Effector memory CD4-positive, alpha-beta T cell (primary cell): ENCODE data around the gene INHA.

ENCODE experiments used
- DNase-seq, 3 donors: peaks; one replicate each; pipeline ENCODE4 v3.0.0-alpha.2; 2020
- H3K27ac ChIP-seq: 2 replicates; pipeline ENCODE4 v1.7.0; 2013; ENCODE audit warnings: mild to moderate bottlenecking, low read length, moderate library complexity; ENCODE audit not compliant: insufficient read depth, poor library complexity, severe bottlenecking
- H3K27me3 ChIP-seq: replicated peaks from 2 replicates; pipeline ENCODE4 v1.7.0; 2013; ENCODE audit warnings: mild to moderate bottlenecking, low read length; ENCODE audit not compliant: insufficient read depth, control insufficient read depth, poor library complexity, severe bottlenecking
- H3K36me3 ChIP-seq: 2 replicates; pipeline ENCODE4 v1.7.0; 2013; ENCODE audit warnings: mild to moderate bottlenecking, low read length, moderate library complexity; ENCODE audit not compliant: control insufficient read depth, insufficient read depth
- H3K4me1 ChIP-seq: 2 replicates; pipeline ENCODE4 v1.7.0; 2013; ENCODE audit warnings: low read length, mild to moderate bottlenecking; ENCODE audit not compliant: control insufficient read depth, insufficient read depth, poor library complexity, severe bottlenecking
- H3K4me3 ChIP-seq: 2 replicates; pipeline ENCODE4 v1.7.0; 2013; ENCODE audit warnings: low read length, low read depth, mild to moderate bottlenecking; ENCODE audit not compliant: insufficient read depth, poor library complexity, severe bottlenecking
- H3K9me3 ChIP-seq: 2 replicates; pipeline ENCODE4 v1.7.0; 2013; ENCODE audit warnings: mild to moderate bottlenecking, low read length, moderate library complexity; ENCODE audit not compliant: control insufficient read depth

The INHA gene

DNA sequence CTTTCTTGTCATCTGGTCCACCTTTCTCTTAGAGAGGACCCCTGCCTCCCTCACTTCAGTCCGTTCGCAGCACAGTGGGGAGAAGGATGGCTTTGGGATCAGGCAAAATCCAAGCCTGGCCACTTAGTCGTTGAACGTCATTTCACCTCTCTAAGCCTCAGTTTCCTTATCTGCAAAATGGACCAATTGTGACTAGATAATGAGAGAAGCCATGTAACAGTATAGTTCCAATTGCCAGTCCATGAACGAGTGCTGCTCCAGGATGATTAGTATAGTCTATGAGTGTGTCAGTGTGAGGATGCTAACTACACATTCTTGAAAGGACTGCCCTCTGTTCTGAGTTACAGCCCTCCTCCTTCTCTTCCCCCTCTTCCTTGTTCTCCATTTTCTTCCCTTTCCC lies 1.1 kb downstream of the INHA start:
- H3K27me3 ChIP-seq: peaks cover 31% of the 10 kb centered on the region
- no peaks in the 10 kb centered on the region for H3K9me3 ChIP-seq
- no peaks in the 10 kb centered on the region for H3K36me3 ChIP-seq
- no peak overlapping the region for H3K4me3 ChIP-seq
- no peaks in the 10 kb centered on the region for H3K4me1 ChIP-seq
- H3K27ac ChIP-seq: no peak overlapping the region
- no peak for DNase-seq

DNA sequence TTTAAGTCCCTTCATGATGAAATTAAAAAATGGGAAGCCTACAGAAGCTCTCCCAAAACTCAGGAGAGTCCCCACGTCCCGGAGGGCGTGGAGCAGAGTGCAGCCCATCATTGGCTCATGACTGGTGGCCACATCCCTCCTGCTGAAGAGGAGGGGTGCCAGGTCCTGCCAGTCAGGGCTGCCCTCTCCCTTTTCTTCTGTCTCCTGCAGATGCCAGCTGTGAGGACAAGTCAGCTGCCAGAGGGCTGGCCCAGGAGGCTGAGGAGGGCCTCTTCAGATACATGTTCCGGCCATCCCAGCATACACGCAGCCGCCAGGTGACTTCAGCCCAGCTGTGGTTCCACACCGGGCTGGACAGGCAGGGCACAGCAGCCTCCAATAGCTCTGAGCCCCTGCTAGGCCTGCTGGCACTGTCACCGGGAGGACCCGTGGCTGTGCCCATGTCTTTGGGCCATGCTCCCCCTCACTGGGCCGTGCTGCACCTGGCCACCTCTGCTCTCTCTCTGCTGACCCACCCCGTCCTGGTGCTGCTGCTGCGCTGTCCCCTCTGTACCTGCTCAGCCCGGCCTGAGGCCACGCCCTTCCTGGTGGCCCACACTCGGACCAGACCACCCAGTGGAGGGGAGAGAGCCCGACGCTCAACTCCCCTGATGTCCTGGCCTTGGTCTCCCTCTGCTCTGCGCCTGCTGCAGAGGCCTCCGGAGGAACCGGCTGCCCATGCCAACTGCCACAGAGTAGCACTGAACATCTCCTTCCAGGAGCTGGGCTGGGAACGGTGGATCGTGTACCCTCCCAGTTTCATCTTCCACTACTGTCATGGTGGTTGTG lies 2.6 kb downstream of the INHA start:
- no peak for DNase-seq
- Histone ChIP-seq H3K36me3 (no peaks in the 10 kb centered on the region), H3K4me1 (no peaks in the 10 kb centered on the region), H3K27me3 (peaks cover 27% of the 10 kb centered on the region), H3K27ac (no peak overlapping the region), H3K4me3 (no peak overlapping the region), H3K9me3 (no peaks in the 10 kb centered on the region)

DNA sequence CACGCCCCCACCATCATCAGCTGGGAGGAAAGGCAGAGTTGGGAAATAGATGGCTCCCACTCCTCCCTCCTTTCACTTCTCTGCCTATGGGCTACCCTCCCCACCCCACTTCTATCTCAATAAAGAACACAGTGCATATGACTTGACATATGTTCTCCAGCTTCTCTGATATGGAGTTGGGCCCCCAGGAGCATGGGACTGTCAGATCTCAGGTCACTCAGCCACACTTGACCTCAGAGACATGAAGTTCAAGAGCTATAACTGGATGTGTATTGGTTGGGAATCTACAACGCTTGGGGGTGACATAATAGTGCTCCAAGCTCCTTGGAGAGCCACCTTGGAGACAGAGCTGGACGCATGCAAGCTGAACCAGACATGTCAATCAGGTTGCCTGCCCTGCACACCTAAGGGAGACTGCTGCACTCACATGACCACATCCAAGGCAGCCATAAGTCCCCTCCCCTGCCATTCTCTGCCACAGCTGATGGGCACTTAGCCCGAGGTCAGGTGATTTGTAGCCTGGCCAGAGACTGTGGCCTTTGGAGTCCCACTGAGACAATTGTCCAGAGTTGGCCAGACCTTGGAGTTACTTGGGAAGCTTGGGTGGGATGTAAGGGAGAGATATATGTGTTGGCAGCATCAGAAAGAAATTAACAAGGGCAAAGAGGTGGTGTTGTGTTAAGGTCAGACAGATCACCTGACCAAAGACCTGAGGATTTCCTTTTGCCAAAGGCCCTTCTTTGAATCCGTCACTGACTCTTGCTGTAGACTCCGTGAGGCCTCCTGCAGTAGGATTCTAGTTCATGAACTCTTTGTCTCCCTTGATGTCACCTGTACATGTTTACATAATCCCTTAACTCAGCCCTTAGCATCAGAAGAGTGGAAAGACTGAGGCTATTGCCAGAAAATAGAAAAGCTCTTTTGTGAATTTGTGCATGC lies 3.7 kb downstream of the INHA start:
- no peaks in the 10 kb centered on the region for H3K9me3 ChIP-seq
- no peaks in the 10 kb centered on the region for H3K36me3 ChIP-seq
- no peak overlapping the region for H3K27ac ChIP-seq
- peaks cover 15% of the 10 kb centered on the region for H3K27me3 ChIP-seq
- H3K4me1 ChIP-seq: no peaks in the 10 kb centered on the region
- no peak overlapping the region for H3K4me3 ChIP-seq
- no peak for DNase-seq

DNA sequence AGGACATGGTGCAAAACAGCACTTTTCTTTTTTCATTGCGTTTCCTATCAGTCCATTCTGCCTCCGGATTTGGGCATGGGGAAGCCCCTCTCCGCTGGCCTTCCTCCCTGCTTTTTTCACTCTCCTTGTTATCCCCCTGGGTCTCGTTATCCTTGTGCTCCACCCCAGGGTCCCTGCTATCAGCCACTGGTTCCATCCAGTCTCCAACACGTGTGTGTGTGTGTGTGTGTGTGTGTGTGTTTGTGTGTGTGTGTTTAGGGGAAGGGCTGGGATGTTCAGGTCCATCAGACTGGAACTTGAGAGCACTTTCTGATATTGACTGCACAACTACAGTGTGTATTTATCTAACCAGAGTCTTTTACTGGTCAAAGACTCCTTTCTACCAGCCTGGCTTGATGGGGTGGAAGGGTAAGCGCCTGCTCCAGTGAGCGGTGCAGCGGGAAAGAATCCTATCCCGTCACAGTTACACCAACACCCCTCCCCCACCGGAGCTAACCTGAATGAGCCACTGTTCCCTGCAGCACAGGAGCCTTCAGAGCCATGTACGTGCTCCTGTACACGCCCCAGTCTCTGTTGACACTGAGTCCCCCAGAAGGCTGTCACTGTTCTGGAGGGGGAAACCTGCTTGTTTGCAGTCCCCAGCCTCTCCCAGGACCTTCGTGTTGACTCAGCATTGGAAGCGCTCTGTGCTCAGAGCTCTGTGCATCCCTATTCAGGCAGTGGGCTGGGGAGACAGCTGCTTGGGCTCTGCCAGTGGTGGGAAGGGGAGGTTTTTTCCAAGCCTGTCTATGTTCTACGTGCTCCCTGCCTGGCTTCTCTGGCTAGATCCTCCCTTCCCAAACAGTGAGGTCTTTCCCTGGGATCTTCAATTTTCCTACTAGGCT lies 4.6 kb downstream of the INHA start:
- peaks cover 8% of the 10 kb centered on the region for H3K27me3 ChIP-seq
- H3K4me1 ChIP-seq: no peaks in the 10 kb centered on the region
- no peak for DNase-seq
- H3K9me3 ChIP-seq: no peaks in the 10 kb centered on the region
- H3K4me3 ChIP-seq: no peak overlapping the region
- no peaks in the 10 kb centered on the region for H3K36me3 ChIP-seq
- H3K27ac ChIP-seq: no peak overlapping the region

DNA sequence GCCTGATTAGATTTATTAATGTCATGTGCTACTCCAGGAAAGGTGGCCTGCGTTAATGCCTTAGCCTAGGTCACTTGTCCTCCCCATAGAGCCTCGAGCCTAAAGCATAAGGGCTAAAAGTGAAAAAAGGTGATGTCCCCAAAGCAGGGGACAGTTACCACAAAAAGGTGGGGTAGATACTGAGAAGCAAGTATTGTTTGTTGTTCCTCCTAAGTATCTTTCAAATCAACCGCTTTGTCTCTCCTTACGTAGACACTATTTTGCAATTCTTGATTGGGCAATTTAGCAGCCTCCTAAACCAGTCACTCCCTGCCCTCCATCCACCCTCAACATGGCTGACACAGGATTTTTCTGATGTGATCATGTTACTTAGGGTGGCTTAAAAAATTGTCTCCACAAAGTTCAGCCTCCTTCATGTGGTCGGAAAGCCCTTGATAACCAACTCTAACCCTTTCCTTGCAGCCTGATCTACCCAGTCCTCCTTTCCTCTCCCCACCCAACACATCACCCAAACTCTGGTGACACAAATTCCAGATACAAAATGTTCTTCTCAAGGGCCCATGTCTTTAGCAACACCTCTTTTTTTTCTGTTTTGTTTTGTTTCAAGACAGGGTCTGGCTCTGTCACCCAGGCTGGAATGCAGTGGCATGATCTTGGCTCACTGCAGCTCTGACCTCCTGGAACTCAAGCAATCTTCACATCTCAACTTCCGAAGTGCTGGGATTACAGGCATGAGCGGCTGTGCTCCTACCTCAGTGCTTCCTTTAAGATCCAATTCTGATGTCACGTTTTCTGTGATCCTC lies 6.9 kb downstream of the INHA start:
- Histone ChIP-seq H3K27me3 (no peaks in the 10 kb centered on the region), H3K27ac (no peak overlapping the region), H3K9me3 (no peaks in the 10 kb centered on the region), H3K4me1 (no peaks in the 10 kb centered on the region), H3K36me3 (no peaks in the 10 kb centered on the region), H3K4me3 (no peak overlapping the region)
- DNase-seq: no peak

DNA sequence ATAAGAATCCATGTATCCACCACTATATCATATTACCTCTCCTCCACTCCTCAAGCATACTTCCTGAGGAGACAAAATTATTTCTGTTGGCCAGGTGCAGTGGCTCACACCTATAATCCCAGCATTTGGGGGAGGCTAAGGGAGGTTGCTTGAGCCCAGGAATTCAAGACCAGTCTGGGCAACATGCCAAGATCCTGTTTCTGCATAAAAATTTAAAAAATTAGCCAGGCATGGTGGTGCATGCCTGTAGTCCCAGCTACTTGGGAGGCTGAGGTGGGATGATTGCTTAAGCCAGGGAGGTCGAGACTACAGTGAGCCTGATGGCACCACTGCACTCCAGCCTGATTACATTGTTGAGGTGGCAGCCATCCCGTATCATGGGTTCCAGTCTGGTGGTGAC lies 9.2 kb downstream of the INHA start:
- Histone ChIP-seq H3K4me1 (no peaks in the 10 kb centered on the region), H3K27me3 (no peaks in the 10 kb centered on the region), H3K9me3 (no peaks in the 10 kb centered on the region), H3K27ac (no peak overlapping the region), H3K4me3 (no peak overlapping the region), H3K36me3 (no peaks in the 10 kb centered on the region)
- DNase-seq: no peak

DNA sequence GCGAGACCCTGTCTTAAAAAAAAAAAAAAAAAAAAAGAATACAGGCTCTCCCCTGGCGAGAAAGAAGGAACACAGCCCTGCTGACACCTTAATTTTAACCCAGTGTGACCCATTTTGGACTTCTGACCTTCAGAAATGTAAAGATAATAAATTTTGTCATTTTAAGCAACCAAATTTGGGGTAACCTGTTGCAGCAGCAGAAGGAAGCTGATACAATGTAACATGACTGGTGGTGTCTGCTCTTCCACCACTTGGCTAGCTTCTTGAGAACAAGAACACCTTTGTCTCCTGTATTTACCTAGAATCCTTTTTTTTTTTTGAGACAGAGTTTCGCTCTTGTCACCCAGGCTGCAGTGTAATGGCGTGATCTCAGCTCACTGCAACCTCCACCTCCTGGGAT lies 19.0 kb downstream of the INHA start:
- H3K4me1 ChIP-seq: no peaks in the 10 kb centered on the region
- H3K36me3 ChIP-seq: no peaks in the 10 kb centered on the region
- H3K27ac ChIP-seq: no peak overlapping the region
- DNase-seq: no peak
- no peaks in the 10 kb centered on the region for H3K27me3 ChIP-seq
- no peak overlapping the region for H3K4me3 ChIP-seq
- H3K9me3 ChIP-seq: no peaks in the 10 kb centered on the region

DNA sequence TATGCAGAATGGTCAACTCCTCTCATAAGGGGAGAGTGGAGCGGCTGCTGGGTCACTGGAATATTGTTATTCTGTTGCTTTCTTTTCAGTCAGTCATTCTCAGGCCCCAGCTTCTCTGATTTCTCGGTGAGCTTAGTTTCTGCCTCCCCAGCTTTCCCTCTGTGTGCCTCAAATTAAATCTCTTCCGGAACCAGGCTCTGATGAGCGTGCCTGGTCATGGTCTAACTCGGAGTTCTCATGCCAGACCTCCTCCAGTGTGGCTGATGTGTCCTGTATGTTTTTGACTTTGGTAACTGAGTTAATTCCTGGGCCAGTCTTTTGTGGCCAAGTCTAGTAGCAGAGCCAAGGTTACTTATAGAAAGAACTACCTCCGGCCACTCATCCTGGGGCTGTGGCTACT lies 20.6 kb downstream of the INHA start:
- H3K4me3 ChIP-seq: no peak overlapping the region
- H3K27me3 ChIP-seq: no peaks in the 10 kb centered on the region

DNA sequence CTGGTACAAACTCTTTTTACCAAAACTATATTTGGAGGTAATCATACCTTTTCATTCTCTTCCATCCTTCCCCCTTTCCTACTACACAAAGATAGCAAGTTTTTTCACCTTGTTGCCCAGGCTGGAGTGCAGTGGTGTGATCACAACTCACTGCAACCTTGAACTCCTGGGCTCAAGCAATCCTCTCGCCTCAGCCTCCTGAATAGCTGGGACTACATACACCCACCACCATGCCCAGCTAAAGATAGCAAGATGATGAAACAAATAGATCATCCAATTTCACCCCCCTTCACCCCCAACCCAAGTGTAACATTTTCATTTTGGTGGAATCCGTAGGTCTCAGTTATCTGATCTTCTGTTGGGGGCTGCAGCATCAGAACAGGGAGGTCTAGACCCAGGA lies 21.0 kb downstream of the INHA start:
- H3K4me1 ChIP-seq: peaks cover 3% of the 10 kb centered on the region
- no peak for DNase-seq

More for the DNA sequence above, 20.6 kb downstream of the INHA start:
- DNase-seq: no peak
- Histone ChIP-seq H3K9me3 (no peaks in the 10 kb centered on the region), H3K27ac (no peak overlapping the region), H3K4me1 (no peaks in the 10 kb centered on the region), H3K36me3 (no peaks in the 10 kb centered on the region)

More for the DNA sequence above, 21.0 kb downstream of the INHA start:
- Histone ChIP-seq H3K27me3 (no peaks in the 10 kb centered on the region), H3K4me3 (no peak overlapping the region), H3K27ac (no peak overlapping the region), H3K9me3 (no peaks in the 10 kb centered on the region), H3K36me3 (no peaks in the 10 kb centered on the region)
